HCT116 (cell line): ENCODE results near the gene ATL2. TPM values are rescaled to one million over a fixed set of nuclear protein-coding genes. Genes with fewer than 3 reads are reported as not detected.

Source experiments
- ATAC-seq: fragments of 200-7000 bp; cut with Tn5 transposase; 2 replicates; pipeline ENCODE4 v1.9.1; 2020; ENCODE audit warnings: mild to moderate bottlenecking, moderate library complexity
- BruUV-seq: library from RNA; stranded (reverse); fragments of 400-500 nt; replicated peaks from 2 replicates; lab custom pipeline; 2021; lab: Mats Ljungman, UMichigan
- CTCF ChIA-PET: fragments of 300-600 bp; sonication (Branson Sonifier 250); formaldehyde crosslinking; loops from one replicate; lab custom pipeline; 2021; ENCODE audit warnings: antibody characterized with exemption; lab: Charles Lee
- POLR2A ChIA-PET: fragments of 300-600, 350-600 bp; sonication (Branson Sonifier 250); formaldehyde crosslinking; loops from one replicate; lab custom pipeline; 2021; ENCODE audit warnings: antibody characterized with exemption; lab: Charles Lee
- RAD21 ChIA-PET, 2 experiments: fragments of 300-600 bp; sonication (Branson Sonifier 250); formaldehyde crosslinking; loops; one replicate each; lab custom pipeline; 2023; ENCODE audit warnings: low total read pairs in 2 of 2; ENCODE audit not compliant: uncharacterized antibody in 2 of 2, unreplicated experiment in 2 of 2, low non-redundant PET in 1 of 2; lab: Charles Lee
- DNase-seq: peaks from one replicate; pipeline ENCODE4 v3.0.0-alpha.2; 2010; ENCODE audit warnings: low read depth, low spot score
- H2AFZ ChIP-seq: fragments of 200-600 bp; shearing (Covaris generic), sonication (generic); 2 replicates; pipeline ENCODE4 v1.6.1; 2017; ENCODE audit warnings: low read depth, mixed run types, mixed read lengths, antibody characterized with exemption, low read length; ENCODE audit not compliant: poor library complexity, severe bottlenecking
- H3K27ac ChIP-seq: 2 replicates; pipeline ENCODE4 v1.5.1; 2012; ENCODE audit warnings: low read depth, low read length
- H3K27me3 ChIP-seq: fragments of 200-600 bp; sonication (generic); 2 replicates; pipeline ENCODE4 v1.6.1; 2016; ENCODE audit warnings: mixed run types, low read length, mixed read lengths; ENCODE audit not compliant: insufficient read depth
- H3K36me3 ChIP-seq, 2 experiments: fragments of 200-500 bp in 1 of 2; fragments of 200-600 bp in 1 of 2; sonication (Bioruptor generic) in 1 of 2; sonication (generic) in 1 of 2; 2 replicates each; pipeline versions ENCODE4 v1.5.1 to v1.6.1; 2014 to 2016; ENCODE audit warnings: low read length in 2 of 2, inconsistent platforms in 1 of 2, mixed read lengths in 1 of 2, mixed run types in 1 of 2; ENCODE audit not compliant: insufficient read depth in 2 of 2, control insufficient read depth in 1 of 2
- H3K4me1 ChIP-seq, 2 experiments: fragments of 200-600 bp in 1 of 2; sonication (generic) in 1 of 2; 2 replicates each; pipeline versions ENCODE4 v1.5.1 to v1.6.1; 2012 to 2017; ENCODE audit warnings: low read length in 2 of 2, inconsistent platforms in 1 of 2, mild to moderate bottlenecking in 1 of 2, mixed read lengths in 1 of 2, mixed run types in 1 of 2, moderate library complexity in 1 of 2; ENCODE audit not compliant: insufficient read depth in 2 of 2, control insufficient read depth in 1 of 2
- H3K4me2 ChIP-seq: fragments of 200-600 bp; sonication (generic); 2 replicates; pipeline ENCODE4 v1.6.1; 2017; ENCODE audit warnings: mixed run types, low read length, mixed read lengths
- H3K4me3 ChIP-seq, 2 experiments: fragments of 200-600 bp in 1 of 2; sonication (generic) in 1 of 2; replicated peaks in 1 of 2; 2 replicates each; pipeline ENCODE4 v1.5.1; 2011 to 2016; ENCODE audit warnings: low read length in 2 of 2, control low read depth in 1 of 2, low read depth in 1 of 2, mild to moderate bottlenecking in 1 of 2, mixed read lengths in 1 of 2, mixed run types in 1 of 2
- H3K79me2 ChIP-seq: fragments of 200-600 bp; sonication (generic); 2 replicates; pipeline ENCODE4 v1.6.1; 2017; ENCODE audit warnings: mild to moderate bottlenecking, mixed run types, low read length, moderate library complexity, mixed read lengths; ENCODE audit not compliant: insufficient read depth
- H3K9ac ChIP-seq: fragments of 200-600 bp; sonication (generic); 2 replicates; pipeline ENCODE4 v1.6.1; 2016; ENCODE audit warnings: low read length, mixed read lengths
- H3K9me2 ChIP-seq: fragments of 200-600 bp; sonication (generic), shearing (Covaris generic); 2 replicates; pipeline ENCODE4 v1.6.1; 2017; ENCODE audit warnings: mixed run types, mild to moderate bottlenecking, moderate library complexity; ENCODE audit not compliant: insufficient read depth
- H3K9me3 ChIP-seq, 2 experiments: fragments of 200-500 bp in 1 of 2; fragments of 200-600 bp in 1 of 2; sonication (Bioruptor generic) in 1 of 2; sonication (generic) in 1 of 2; 2 replicates each; pipeline ENCODE4 v1.6.1; 2014 to 2017; ENCODE audit warnings: low read length in 2 of 2, mixed read lengths in 2 of 2, inconsistent platforms in 1 of 2, low read depth in 1 of 2, mild to moderate bottlenecking in 1 of 2, mixed run types in 1 of 2, moderate library complexity in 1 of 2; ENCODE audit not compliant: control insufficient read depth in 1 of 2, insufficient read depth in 1 of 2
- H4K20me1 ChIP-seq: fragments of 200-600 bp; sonication (generic), shearing (Covaris generic); 2 replicates; pipeline ENCODE4 v1.6.1; 2017; ENCODE audit warnings: mixed run types, mild to moderate bottlenecking, moderate library complexity; ENCODE audit not compliant: insufficient read depth
- CBX3 ChIP-seq: IDR thresholded peaks from 2 replicates; pipeline ENCODE4 v1.6.1; 2012; ENCODE audit warnings: low read depth
- CTCF ChIP-seq, 3 experiments: fragments of 200-600 bp in 1 of 3; sonication (generic) in 1 of 3; IDR thresholded peaks in 2 of 3; conservative IDR thresholded peaks in 1 of 3; 2 replicates each; pipeline ENCODE4 v1.5.1; 2012 to 2017; ENCODE audit warnings: low read depth in 2 of 3, low read length in 2 of 3, antibody characterized with exemption in 1 of 3, borderline replicate concordance in 1 of 3, control low read depth in 1 of 3, mild to moderate bottlenecking in 1 of 3, mixed read lengths in 1 of 3, mixed run types in 1 of 3, moderate library complexity in 1 of 3; ENCODE audit not compliant: insufficient read depth in 1 of 3
- EZH2phosphoT487 ChIP-seq: fragments of 200-600 bp; IDR thresholded peaks from 2 replicates; pipeline ENCODE4 v1.6.1; 2018; ENCODE audit warnings: antibody characterized with exemption, borderline replicate concordance
- FOSL1 ChIP-seq: IDR thresholded peaks from 2 replicates; pipeline ENCODE4 v1.6.1; 2012; ENCODE audit warnings: low read depth
- MAX ChIP-seq: IDR thresholded peaks from 2 replicates; pipeline ENCODE4 v1.6.1; 2012
- POLR2AphosphoS5 ChIP-seq: IDR thresholded peaks from 2 replicates; pipeline ENCODE4 v1.6.1; 2011; ENCODE audit warnings: mild to moderate bottlenecking, low read depth, low read length, moderate library complexity
- REST ChIP-seq: IDR thresholded peaks from 2 replicates; pipeline ENCODE4 v1.6.1; 2012; ENCODE audit warnings: low read depth
- SIN3A ChIP-seq: IDR thresholded peaks from 2 replicates; pipeline ENCODE4 v1.6.1; 2012; ENCODE audit warnings: low read depth
- SRF ChIP-seq: IDR thresholded peaks from 2 replicates; pipeline ENCODE4 v1.6.1; 2012; ENCODE audit warnings: low read depth
- YY1 ChIP-seq: IDR thresholded peaks from 2 replicates; pipeline ENCODE4 v1.6.1; 2011; ENCODE audit warnings: low read length, low read depth, moderate library complexity, mild to moderate bottlenecking; ENCODE audit not compliant: insufficient replicate concordance; ENCODE audit errors: extremely low read depth
- ZBTB33 ChIP-seq: IDR thresholded peaks from 2 replicates; pipeline ENCODE4 v1.6.1; 2011; ENCODE audit warnings: mild to moderate bottlenecking, low read length, moderate library complexity; ENCODE audit not compliant: insufficient replicate concordance; ENCODE audit errors: extremely low read depth
- intact Hi-C: fragments of 100-400 bp; cut with micrococcal nuclease; formaldehyde crosslinking; loops from 2 replicates; pipeline ENCODE4 v1.10.0; 2022
- total RNA-seq: library from RNA; stranded (reverse); gene quantifications from one replicate; pipeline ENCODE4 v1.2.1, GENCODE V29; 2021; ENCODE audit not compliant: unreplicated experiment

ATL2 gene
- total RNA-seq, 1 experiment from 2014 or later = 80.7 TPM

GRCh38 chr2:38261569-38262068 is 115.5 kb downstream of the ATL2 start:
- no peak for DNase-seq
- H3K9me2 ChIP-seq = no peaks in the 10 kb centered on the region
- H2AFZ ChIP-seq = no peak overlapping the region
- no peak overlapping the region for H3K4me3 ChIP-seq
- H3K4me2 ChIP-seq = no peak overlapping the region
- TF ChIP-seq SIN3A = no peak
- no peak for TF ChIP-seq SRF
- TF ChIP-seq CBX3 = no peak
- TF ChIP-seq FOSL1 = no peak
- no peak for TF ChIP-seq REST
- no peak for TF ChIP-seq EZH2phosphoT487
- no peak for TF ChIP-seq YY1
- TF ChIP-seq CTCF (IDR thresholded peaks at IDR 0.05 in 2 of 3, conservative IDR thresholded peaks at IDR 0.05 in 1 of 3; ENCODE audit: borderline replicate concordance in 1 of 3, insufficient read depth in 1 of 3, low read depth in 2 of 3, low read length in 2 of 3) = no peak
- no peak for TF ChIP-seq ZBTB33
- TF ChIP-seq POLR2AphosphoS5 = no peak
- no peak for TF ChIP-seq MAX
- no peaks in the 10 kb centered on the region for H4K20me1 ChIP-seq
- no peak for ATAC-seq
- H3K27me3 ChIP-seq = no peaks in the 10 kb centered on the region
- intact Hi-C loops = no loop called here
- H3K36me3 ChIP-seq = no peaks in the 10 kb centered on the region
- H3K9me3 ChIP-seq = no peaks in the 10 kb centered on the region
- no peaks in the 10 kb centered on the region for H3K4me1 ChIP-seq
- ChIA-PET POLR2A (no interaction called here), RAD21 (no interaction called here), CTCF (no interaction called here)
- H3K79me2 ChIP-seq = no peaks in the 10 kb centered on the region
- H3K27ac ChIP-seq = no peak overlapping the region
- no peak overlapping the region for H3K9ac ChIP-seq
- no TSS peak for BruUV-seq
